ENCODE results near the gene SZRD1.

SZRD1 gene

GRCh38 chr1:16367968-16368890 is 1.2 kb downstream of the SZRD1 start:
- FAIRE-seq (no peak), DNase-seq (ENCODE audit: insufficient read length, low spot score) (no peak)
- no peak for TF ChIP-seq CTCF (IDR thresholded peaks at IDR 0.05; ENCODE audit: insufficient read depth, missing control alignments)

GRCh38 chr1:16369821-16370220 is 2.8 kb downstream of the SZRD1 start:
- no peak for TF ChIP-seq CTCF (IDR thresholded peaks at IDR 0.05; ENCODE audit: insufficient read depth, missing control alignments)
- FAIRE-seq (no peak), DNase-seq (ENCODE audit: insufficient read length, low spot score) (no peak)

GRCh38 chr1:16371725-16372124 is 4.7 kb downstream of the SZRD1 start:
- no peak for TF ChIP-seq CTCF (IDR thresholded peaks at IDR 0.05; ENCODE audit: insufficient read depth, missing control alignments)
- no peak for FAIRE-seq
- no peak for DNase-seq (ENCODE audit: insufficient read length, low spot score)

- TF ChIP-seq CTCF (IDR thresholded peaks at IDR 0.05; ENCODE audit: insufficient read depth, missing control alignments): no peak
- no peak for FAIRE-seq
- DNase-seq (ENCODE audit: insufficient read length, low spot score): no peak
These were observed 5.7 kb downstream of the SZRD1 start for GRCh38 chr1:16372535-16373285.

GRCh38 chr1:16374266-16374665 is 7.2 kb downstream of the SZRD1 start:
- FAIRE-seq (no peak), DNase-seq (ENCODE audit: insufficient read length, low spot score) (no peak)
- TF ChIP-seq CTCF (IDR thresholded peaks at IDR 0.05; ENCODE audit: insufficient read depth, missing control alignments): no peak

- no peak for DNase-seq (ENCODE audit: insufficient read length, low spot score)
- FAIRE-seq: no peak
- TF ChIP-seq CTCF (IDR thresholded peaks at IDR 0.05; ENCODE audit: insufficient read depth, missing control alignments): no peak
These were observed 8.7 kb downstream of the SZRD1 start for GRCh38 chr1:16375521-16376340.

Measured in D721Med (cell line).